ENCODE data around the gene CPZ.

- TF ChIP-seq ZNF121 (tag by site-specific recombination; IDR thresholded peaks at IDR 0.05) (no peak), ZNF274 (IDR thresholded peaks at IDR 0.05; ENCODE audit: low read length) (no peak), ZNF274 (tag by site-specific recombination; IDR thresholded peaks at IDR 0.05; ENCODE audit: borderline replicate concordance) (no peak)
- TF ChIP-seq, protein P1, sequence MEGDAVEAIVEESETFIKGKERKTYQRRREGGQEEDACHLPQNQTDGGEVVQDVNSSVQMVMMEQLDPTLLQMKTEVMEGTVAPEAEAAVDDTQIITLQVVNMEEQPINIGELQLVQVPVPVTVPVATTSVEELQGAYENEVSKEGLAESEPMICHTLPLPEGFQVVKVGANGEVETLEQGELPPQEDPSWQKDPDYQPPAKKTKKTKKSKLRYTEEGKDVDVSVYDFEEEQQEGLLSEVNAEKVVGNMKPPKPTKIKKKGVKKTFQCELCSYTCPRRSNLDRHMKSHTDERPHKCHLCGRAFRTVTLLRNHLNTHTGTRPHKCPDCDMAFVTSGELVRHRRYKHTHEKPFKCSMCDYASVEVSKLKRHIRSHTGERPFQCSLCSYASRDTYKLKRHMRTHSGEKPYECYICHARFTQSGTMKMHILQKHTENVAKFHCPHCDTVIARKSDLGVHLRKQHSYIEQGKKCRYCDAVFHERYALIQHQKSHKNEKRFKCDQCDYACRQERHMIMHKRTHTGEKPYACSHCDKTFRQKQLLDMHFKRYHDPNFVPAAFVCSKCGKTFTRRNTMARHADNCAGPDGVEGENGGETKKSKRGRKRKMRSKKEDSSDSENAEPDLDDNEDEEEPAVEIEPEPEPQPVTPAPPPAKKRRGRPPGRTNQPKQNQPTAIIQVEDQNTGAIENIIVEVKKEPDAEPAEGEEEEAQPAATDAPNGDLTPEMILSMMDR (tag by site-specific recombination; IDR thresholded peaks at IDR 0.05), result no peak
Observed at GRCh38 chr4:8554555-8555100, 37.9 kb upstream of the CPZ start.

Measured in HEK293 (cell line).